Retina (tissue), 1 donor: ENCODE data around the gene NAPEPLD.
"Not testable (repeated sequence)": the region's sequence is repeated elsewhere in the genome, so short reads cannot be mapped to it uniquely, and the experiment has no call there.

Source experiments
- DNase-seq: peaks from one replicate; pipeline ENCODE4 v3.0.0-alpha.2; 2016

NAPEPLD gene

DNA sequence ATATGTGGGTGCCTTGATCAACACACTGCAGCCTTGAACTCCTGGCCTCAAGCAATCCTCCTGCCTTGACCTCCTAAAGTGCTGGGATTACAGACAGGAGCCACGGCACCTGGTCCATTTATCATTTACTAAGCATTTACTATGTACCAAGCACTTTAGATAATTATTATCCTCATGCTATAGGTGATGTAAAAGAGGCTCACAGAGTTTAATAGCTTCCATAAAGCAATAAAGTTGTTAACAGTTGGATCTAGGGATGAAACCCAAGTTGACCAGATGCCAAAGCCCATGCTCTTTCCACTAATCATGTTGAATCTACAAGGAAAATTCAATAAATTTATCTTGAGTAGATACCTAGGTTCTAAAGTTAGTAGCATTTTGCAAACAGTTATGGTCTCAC, 5.0 kb downstream of the NAPEPLD start:
- DNase-seq = no peak

DNA sequence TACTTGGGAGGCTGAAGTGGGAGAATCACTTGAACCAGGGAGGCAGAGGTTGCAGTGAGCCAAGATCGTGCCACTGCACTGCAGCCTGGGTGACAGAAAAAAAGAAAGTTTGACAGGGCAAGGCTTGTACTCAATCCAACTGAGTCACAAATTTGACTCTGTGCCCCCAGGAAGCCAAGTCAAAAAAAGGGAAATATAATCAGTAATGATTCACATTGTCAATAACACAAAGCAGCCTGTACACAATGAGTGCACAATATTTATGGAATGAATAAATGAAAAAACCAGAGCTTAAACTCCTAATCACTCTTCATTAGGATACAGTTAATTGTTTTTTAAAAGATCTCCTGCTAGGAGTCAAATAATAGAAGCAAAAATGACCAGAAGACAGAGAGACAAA, 6.4 kb downstream of the NAPEPLD start:
- no peak for DNase-seq

DNA sequence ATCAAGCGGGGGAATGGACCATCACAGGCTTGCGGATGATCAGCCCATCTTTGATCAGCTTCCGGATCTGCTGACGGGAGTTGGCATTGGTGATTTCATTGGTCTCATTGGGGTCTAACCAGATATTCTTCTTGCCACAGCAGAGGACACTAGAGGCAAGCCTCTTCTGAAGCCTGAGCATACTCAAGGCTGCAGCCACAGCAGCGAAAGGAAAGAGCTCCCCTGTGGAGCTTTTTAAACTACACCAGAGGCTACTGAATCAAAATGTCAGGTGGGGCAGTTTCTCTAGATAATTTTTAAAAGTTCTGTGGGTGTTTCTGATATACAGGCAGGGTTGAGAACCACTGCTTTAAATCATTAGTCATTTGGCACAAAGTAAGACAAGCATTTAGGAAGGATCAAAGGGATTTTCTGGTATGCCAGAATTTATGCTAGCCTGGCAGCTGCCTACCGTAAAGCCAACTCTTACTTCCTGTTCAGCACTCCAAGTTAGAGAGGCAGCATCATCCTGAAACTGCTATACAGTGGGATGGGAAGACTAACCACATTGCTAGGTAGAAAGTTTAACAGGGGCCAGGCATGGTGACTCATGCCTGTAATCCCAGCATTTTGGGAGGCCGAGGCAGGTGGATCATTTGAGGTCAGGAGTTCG, 7.0 kb downstream of the NAPEPLD start:
- DNase-seq = no peak

DNA sequence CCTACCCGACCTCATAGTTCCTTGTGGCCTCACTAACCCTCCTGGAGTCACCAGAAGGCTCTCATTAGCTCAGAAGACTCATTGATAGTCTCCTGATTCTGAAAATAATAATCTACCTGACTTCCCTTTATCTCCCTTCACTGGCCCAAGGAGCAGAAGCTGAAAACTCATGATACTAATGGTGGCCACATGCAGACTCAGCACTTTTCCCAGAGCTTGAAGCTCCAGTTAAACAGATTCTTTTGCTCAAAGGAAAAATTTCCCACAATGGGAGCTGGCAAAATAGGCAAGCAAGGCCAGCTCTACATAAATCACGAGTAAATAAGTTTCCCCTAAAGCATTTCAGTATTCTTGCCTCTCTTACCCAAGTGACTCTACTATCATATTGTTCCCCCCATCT, 8.2 kb downstream of the NAPEPLD start:
- DNase-seq = no peak

DNA sequence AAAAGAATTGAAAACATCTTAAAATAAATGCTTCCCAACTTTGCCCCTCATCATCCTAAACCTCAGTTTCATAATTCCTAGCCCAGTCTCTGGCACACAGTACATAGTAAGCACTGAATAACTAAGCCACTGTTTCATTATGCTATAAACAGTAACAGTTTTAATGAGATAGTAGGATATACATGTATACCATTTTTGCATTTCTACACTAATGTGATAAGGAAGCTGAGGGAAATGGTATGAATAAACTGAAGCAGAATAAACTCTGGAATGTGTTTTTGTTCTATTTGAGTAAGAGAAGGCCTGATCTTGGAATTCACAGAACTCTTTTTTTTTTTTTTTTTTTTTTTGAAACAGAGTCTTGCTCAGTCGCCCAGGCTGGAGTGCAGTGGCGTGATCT, 8.8 kb downstream of the NAPEPLD start:
- no peak for DNase-seq

DNA sequence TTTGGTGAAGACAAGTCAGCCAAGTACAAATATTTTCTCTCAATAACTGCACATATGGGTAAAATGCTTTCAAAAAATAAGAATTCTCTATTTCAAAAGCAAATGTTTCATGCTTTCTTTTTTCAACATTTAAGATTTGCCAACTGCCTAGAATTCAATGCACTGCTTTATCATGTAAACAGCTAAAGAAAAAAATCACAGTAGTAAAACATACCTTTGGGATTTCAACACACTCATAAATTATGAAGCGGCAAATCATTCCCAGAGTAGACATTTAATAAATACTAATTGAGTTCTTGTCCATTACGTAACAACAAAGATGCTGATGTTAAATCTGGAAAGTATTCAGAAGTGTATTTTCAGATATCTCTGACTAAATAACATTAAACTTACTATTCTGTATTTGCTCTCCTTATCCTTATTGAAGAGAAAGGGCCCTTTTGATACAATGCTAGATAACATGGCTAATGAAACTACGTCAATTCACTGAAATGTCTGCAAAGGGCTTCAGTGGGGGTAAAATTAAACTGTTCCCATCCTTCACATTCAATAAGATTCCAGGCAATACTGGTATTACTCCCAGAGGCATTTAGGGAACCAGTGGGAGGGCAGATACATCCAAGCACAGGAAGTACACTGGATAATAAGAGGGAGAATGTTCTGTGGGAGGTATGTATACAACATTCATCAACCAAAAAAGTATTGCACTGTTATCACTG, 13.9 kb downstream of the NAPEPLD start:
- no peak for DNase-seq

DNA sequence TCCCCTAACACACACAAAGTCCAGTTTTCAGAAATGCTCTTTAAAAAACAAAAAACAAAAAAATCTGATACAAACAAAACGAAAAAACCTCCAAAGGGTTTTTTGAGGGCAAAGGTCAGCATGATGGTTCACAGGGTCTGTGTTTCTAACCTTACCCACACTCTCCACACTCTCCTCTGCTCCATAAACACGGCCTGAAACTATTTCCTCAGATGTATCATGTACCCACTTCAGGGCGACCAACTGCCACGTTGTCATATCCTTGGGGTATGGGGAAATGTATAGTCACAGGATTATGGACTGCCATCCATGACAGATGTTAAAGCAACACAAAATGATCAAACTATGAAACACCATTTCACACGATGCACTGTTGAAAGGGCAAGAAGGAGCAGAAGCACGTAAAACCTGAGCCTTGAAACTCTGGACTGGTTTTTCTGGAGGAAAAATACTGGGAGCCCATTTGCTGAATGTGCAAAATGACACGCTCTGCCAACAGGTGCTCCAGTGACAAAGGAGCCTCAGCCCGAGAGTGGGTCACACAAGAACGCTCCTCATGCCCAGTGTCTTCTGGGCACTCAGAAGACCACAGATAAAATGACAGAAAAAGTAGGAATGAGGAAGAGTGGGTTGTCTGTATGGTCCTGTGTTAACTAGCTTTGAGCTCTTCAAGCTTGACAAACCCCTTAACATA, 15.8 kb downstream of the NAPEPLD start:
- DNase-seq = no peak

DNA sequence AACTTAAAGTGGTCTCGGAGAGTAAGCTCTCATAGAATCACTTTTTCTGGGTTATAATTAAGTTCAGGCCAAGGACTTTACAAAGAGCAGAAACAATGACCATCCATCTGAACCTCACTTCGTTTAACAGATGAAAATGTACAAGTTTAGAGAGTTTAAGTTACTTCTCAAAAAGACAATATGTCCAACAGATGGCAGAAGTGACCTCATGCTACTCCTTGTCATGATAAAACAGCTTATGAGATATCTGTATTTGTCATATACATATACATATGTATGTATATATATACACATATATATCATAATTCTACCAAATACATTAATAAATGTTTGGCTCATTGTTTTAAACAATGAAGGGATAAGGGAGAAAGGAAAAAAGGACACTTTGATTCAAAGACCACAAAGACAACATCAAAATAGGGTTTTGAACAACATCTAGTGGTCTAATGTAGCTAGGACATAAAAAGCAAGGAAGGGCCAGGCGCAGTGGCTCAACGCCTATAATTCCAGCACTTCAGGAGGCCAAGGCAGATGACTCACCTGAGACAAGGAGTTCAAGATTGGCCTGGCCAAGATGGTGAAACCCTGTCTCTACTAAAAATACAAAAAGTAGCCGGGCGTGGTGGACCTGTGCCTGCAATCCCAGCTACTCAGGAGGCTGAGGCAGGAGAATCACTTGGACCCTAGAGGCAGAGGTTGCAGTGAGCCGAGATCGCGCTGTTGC, 17.8 kb downstream of the NAPEPLD start:
- no peak for DNase-seq

DNA sequence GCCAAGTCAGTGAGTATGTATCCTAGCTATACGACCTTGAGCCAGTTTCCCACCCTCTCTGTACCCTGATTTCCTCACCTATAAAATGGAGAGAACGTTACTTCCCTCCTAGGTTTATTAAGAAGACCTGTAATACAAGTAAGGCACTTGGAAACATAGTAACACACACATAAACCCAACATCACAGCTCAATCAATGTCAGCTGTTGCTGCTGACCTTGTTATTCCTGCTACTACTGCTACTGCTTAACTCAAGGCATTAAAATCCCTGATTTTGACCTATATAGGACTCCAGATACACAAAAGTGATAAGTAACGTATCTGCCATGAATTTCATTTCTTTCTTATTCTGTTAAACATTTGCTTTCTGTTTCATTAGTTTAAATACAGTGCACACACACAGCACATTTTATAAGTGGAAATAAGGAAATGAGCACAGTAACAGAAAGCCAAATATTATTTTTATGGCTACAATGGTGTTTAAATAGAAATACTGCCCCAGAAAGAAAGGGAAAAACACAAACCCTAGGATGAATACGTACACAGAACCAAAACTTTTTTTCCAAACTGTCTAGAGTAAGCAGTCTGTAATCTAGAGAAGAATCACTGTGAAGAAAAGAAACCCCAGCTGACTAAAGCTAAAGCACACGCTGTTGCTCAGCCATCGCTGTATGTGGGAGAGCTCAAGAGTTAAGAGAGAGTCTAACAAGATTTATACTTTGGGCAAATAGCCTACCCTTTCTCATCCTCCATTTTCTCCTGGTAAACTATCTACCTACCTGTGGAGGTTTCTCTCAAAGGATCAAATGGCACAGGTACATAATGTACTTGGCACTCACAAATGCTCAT, 19.0 kb downstream of the NAPEPLD start:
- no peak for DNase-seq

DNA sequence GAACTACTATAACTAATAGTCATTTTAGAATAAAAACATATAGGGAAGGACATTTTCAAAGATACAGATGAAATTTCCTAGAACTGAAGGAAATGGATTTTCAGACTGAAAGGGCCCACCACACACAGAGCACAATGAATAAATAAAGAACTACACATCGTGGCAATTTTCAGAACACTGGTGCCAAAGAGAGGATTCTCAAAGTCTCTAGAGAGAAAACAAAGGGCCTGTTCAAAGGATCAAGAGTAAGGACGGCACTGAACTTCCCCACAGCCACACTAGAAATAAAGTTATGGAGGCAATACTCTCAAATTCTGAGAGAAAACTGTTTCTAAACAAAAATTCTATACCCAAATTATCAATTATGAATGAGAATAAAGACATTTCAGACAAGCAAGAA, 21.9 kb downstream of the NAPEPLD start:
- DNase-seq = no peak

DNA sequence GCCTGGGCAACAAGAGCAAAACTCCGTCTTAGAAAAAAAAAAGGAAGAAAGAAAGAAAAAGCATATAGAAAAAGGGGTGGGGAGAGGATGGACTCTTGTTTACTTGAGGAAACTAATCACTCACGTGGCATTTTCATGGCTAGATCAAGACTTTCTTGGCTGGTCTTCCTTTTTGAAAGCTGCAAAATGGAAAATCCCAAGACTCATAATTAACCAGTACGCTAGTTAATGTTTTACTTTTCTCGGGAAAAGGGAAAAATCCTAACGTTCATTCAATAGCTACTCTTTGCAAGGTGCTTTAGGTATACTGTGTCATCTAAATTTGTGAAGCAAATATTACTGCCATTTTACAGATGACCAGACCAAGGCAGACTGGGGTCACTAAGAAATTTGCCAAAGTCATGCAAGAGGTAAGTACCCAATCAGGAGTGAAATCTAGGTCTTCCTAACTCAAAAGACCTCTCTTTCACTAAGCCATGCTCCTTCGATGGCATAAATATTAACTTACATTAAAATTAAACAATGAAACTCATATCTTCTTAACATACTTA, 24.4 kb downstream of the NAPEPLD start:
- DNase-seq = no peak

DNA sequence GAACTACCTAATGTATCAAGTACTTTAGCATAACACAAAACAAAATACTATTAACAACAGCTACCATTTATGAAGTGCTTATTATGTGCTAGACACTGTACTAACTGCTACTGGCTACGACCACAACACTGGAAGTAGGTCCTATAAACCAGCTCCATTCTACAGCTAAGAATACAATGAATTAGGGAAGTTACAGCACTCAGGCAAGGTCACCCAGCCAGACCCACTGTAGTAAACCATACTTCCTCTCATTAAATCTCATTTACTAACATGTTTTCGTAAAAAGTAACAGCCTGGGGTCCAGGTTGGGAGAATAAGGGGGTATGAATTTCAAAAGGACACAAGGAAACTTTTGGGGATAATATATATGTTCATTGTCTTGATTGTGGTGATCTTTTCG, 25.4 kb downstream of the NAPEPLD start:
- DNase-seq = no peak

DNA sequence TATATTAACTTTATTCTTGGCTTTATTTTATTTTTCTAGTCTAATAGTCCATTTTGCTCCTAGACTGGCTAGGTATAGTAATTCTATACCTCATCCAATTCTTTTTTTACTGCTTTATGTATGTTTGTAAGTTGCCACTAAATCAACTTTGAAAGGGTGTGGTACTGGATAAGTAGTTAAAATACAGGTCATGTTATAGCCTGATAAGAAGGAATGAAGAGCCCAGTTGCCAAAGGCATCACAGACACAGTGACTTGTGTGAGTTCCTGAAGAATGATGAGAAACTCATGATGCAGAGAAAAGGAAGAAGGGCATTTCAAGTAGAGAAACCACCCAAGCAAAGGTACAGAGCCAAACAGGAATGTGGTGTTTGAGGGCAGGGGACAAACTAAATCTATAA, 27.3 kb downstream of the NAPEPLD start:
- DNase-seq = no peak

DNA sequence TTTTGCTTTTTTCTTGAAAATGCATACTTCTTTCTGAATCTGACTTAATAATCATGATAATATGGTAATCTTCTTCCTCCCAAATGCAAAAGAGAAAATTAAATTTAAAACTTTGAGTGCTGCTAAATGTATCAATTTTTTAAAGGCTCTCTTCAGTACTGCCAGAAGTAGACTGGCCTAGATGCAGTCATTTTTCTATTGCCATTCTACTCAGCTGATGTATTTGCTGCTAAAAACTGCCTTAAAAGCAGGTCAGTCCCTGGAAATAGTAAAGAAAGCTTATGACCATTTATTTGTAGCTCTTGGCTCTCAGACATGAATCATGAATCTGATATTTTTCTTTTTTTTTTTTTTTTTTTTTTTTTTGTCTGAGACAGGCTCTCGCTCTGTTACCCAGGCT, 28.5 kb downstream of the NAPEPLD start:
- DNase-seq = peak; percentile 4

DNA sequence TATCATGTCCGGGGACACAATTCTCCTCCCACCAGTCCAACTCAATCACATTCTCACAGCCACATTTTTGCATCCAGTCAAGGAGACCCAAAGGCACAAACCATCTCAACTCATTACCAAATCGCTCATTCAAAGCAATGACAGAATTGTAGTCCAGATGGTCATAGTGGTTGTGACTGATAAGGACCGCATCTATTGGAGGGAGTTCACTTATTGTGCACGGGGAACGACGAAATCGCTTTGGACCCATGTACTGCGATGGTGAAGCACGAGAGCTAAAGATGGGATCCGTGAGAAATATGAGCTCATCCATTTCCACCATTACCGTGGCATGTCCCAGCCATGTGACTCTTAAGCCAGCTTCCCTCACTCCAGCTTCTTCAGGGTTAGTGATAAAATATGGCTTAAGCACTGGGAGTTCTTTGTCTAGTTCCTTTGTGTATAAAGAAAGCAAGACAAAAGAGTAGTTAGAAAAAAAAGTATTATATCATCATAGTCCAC, 29.1 kb downstream of the NAPEPLD start:
- peak; percentile 16 for DNase-seq

DNA sequence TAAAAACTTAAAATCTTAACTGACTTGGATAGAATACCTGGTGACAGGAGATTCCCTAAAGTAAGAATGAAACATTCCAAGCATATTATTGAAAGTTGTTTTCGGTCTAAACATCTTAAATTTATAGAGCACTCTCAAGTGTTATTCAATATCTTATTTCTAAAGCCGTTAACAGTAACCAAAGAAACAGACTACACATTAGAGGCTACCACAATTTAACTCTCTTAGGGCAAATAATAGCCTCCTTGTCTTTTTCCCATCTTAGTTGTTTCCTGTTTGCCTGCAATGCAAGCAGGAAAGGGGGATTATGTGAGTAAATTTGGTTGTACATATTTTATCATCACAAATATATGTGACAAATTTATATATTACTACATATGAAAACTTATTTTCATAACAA, 31.4 kb downstream of the NAPEPLD start:
- no peak for DNase-seq

DNA sequence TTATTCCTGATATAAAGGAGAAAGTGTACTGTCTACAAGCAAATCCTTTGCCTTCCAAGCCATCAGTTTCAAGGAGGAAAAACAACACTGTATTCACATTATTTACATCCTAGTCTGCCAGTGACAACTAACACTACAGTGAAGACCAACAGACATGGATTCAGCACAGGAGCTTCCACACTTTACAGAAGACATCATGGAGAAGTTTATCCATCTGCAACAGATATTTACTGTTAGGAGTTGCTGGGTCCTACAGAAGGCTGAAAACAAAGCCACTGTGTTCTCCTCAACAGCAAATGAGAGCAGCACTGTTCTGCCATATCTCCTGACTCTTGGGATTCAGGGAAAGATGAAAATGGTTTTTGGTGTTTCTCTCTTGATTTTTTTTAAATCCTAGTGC, 31.9 kb downstream of the NAPEPLD start:
- no peak for DNase-seq

DNA sequence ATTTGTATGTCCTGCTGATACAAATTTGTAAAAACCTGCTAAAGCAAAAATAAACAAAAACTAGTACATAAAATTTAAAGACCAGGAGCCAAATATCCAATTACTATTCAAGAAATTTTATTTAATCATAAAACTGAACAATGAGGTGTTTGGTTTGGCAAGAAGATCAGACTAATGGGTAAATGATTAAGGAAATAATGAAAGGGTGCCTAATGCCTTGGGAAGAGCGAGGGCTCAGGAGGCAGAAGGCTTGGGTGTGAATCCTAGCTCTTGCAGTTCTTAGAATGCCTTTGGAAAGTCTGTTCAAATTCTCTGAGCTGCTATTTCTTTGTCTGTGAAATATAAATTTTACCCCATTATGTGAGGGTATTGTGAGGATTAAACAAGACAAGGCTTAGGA, 32.4 kb downstream of the NAPEPLD start:
- DNase-seq = no peak

DNA sequence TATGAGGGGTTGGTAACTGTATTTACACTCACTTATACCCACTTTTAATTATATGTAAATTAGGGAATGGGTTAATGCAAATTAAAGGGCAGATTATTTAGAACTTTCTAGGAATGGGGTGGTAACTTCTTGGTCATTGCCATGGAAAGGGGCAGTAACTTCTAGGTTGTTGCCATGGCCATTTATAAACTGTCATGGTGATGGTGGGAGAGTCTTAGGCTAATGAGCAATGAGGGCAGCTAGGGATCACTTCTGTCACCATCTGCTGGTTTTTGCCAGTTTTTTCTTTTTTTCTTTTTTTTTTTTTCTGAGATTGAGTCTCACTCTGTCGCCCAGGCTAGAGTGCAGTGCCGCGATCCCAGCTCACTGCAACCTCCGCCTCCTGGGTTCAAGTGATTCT, 33.1 kb downstream of the NAPEPLD start:
- no peak for DNase-seq

DNA sequence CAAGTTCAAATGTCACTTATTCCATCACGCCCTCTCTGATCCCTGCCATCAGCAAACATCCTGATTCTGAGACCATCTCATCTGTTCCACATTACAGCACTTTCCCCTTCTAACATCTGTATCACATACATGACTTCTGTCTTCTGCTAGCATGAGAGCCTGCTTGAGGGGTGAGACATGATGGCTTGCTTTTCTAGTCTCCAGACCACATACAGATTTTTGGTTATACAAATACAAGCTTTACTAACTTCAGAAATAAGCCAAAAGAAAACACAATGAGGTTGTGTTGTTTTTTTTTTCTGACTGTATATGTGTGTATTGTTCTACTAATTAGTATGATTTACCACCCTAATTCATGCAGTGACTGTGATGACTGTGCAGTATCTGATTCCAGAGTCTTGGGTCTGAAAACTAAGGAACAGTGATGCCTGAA, 34.3 kb downstream of the NAPEPLD start:
- DNase-seq = no peak

DNA sequence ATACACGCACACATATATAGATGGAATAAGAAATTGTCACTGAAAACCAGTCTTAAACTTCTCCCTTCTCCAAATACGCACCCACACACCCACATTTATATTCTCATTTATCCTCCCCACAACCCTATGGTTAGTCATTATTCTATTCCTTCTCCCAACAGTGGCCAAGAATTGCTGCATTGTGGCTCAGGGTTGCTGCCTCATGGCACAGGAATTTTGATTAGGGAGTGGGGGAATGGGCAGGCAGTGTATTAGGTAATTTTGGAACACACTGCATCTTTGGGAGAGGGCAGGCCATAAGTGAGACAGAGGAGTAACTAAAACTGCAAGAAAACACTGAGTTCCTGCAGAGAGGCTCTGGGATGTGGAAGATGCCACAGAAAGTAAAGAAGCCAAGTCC, 35.7 kb downstream of the NAPEPLD start:
- DNase-seq = no peak

DNA sequence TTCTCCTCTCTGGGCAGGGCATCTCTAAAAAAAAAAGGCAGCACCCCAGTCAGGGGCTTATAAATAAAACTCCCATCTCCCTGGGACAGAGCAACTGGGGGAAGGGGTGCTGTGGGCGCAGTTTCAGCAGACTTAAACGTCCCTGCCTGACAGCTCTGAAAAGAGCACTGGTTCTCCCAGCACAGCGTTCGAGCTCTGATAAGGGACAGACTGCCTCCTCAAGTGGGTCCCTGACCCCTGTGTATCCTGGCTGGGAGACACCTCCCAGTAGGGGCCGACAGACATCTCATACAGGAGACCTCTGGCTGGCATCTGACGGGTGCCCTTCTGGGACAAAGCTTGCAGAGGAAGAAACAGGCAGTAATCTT, 42.2 kb downstream of the NAPEPLD start:
- DNase-seq = not testable (repeated sequence)
